SK-N-SH treated with all-trans-retinoic acid at 6 μM for 48 hours (cell line): ENCODE data around the gene PRKRIP1.
"Not testable (repeated sequence)": the region's sequence is repeated elsewhere in the genome, so short reads cannot be mapped to it uniquely, and the experiment has no call there.

Source experiments
- ARNTL ChIP-seq: fragments of 450-650 bp; formaldehyde crosslinking; IDR thresholded peaks from 2 replicates; pipeline ENCODE4 v1.5.0; 2020; ENCODE audit warnings: low read depth, mild to moderate bottlenecking, moderate library complexity, borderline replicate concordance
- ESRRG ChIP-seq: fragments of 250-450 bp; sonication (Bioruptor Pico); IDR thresholded peaks from 2 replicates; pipeline ENCODE4 v1.6.1; 2021; ENCODE audit warnings: mild to moderate bottlenecking
- PATZ1 ChIP-seq: fragments of 250-450 bp; sonication (Bioruptor Pico); IDR thresholded peaks from 2 replicates; pipeline ENCODE4 v1.8.0; 2020; ENCODE audit warnings: mild to moderate bottlenecking, moderate library complexity, borderline replicate concordance
- PPARA ChIP-seq: fragments of 250-450 bp; sonication (Bioruptor Pico); IDR thresholded peaks from 2 replicates; pipeline ENCODE4 v1.5.0; 2020; ENCODE audit warnings: mild to moderate bottlenecking, borderline replicate concordance
- ZNF565 ChIP-seq: fragments of 450-650 bp; formaldehyde crosslinking; conservative IDR thresholded peaks from 2 replicates; pipeline ENCODE4 v1.5.0; 2020; ENCODE audit warnings: low read depth, mild to moderate bottlenecking, moderate library complexity
- ZNF70 ChIP-seq: fragments of 450-650 bp; formaldehyde crosslinking; IDR thresholded peaks from 2 replicates; pipeline ENCODE4 v1.5.0; 2020; ENCODE audit warnings: mild to moderate bottlenecking, moderate library complexity

- TF ChIP-seq PATZ1 (CRISPR knock-in tag); ZNF565 (CRISPR knock-in tag); ESRRG (CRISPR knock-in tag); ARNTL (CRISPR knock-in tag); ZNF70; PPARA (CRISPR knock-in tag): not testable (repeated sequence)
These were observed 30.8 kb upstream of the PRKRIP1 start for GRCh38 chr7:102365390-102365789.
